Small intestine (tissue), 7 donors: ENCODE measurements around the gene ADAMTS2. TPM values are rescaled to one million over a fixed set of nuclear protein-coding genes. Genes with fewer than 3 reads are reported as not detected.

ENCODE experiments used
- DNase-seq, 2 donors: peaks; one replicate each; pipeline versions ENCODE4 v3.0.0 to v3.0.0-alpha.2; 2013
- FAIRE-seq: peaks from 2 replicates; lab custom pipeline; 2012; peaks lifted over from hg19 to GRCh38; lab: Jason Lieb, UNC
- H3K27ac ChIP-seq, 3 donors: one replicate each; pipeline ENCODE4 v1.5.1; 2013; ENCODE audit warnings: low read length in 2 of 3, mild to moderate bottlenecking in 2 of 3, control low read depth in 1 of 3, inconsistent platforms in 1 of 3, low read depth in 1 of 3, moderate library complexity in 1 of 3
- H3K27me3 ChIP-seq, 3 donors: one replicate each; pipeline ENCODE4 v1.6.1; 2013; ENCODE audit warnings: low read length in 3 of 3, inconsistent platforms in 1 of 3; ENCODE audit not compliant: control insufficient read depth in 3 of 3, insufficient read depth in 3 of 3
- H3K36me3 ChIP-seq, 3 donors: one replicate each; pipeline ENCODE4 v1.6.1; 2013; ENCODE audit warnings: low read length in 3 of 3, inconsistent platforms in 1 of 3, low read depth in 1 of 3, mild to moderate bottlenecking in 1 of 3, moderate library complexity in 1 of 3; ENCODE audit not compliant: control insufficient read depth in 3 of 3, insufficient read depth in 2 of 3
- H3K4me1 ChIP-seq, 3 donors: one replicate each; pipeline ENCODE4 v1.6.1; 2013; ENCODE audit warnings: low read length in 2 of 3, inconsistent platforms in 1 of 3, low read depth in 1 of 3, mild to moderate bottlenecking in 1 of 3, moderate library complexity in 1 of 3; ENCODE audit not compliant: control insufficient read depth in 3 of 3, insufficient read depth in 2 of 3
- H3K4me3 ChIP-seq, 3 donors: one replicate each; pipeline ENCODE4 v1.5.1; 2013; ENCODE audit warnings: low read length in 3 of 3, control low read depth in 1 of 3, inconsistent platforms in 1 of 3, low read depth in 1 of 3, mild to moderate bottlenecking in 1 of 3, moderate library complexity in 1 of 3
- H3K9me3 ChIP-seq, 2 donors: one replicate each; pipeline ENCODE4 v1.6.1; 2013; ENCODE audit warnings: low read depth in 1 of 2, low read length in 1 of 2; ENCODE audit not compliant: control insufficient read depth in 2 of 2, insufficient read depth in 1 of 2
- WGBS, 3 donors: extraction: QIAGEN DNeasy Blood & Tissue Kit; methylation state at CpG; one replicate each; pipeline ENCODE4 v1.1.7; 2013; 5-methylcytosine and 5-hydroxymethylcytosine counted together
- polyA plus RNA-seq, 4 donors: library from polyadenylated mRNA; stranded (reverse) in 3 of 4; unstranded in 1 of 4; fragments of 200-250 nt in 3 of 4; fragments of 120-200 nt in 1 of 4; gene quantifications; one replicate each; pipeline versions ENCODE4 v1.2.1 to v1.2.3, GENCODE V29; 2013
- donor health status: healthy with polysubstance abuse.
- donor health status: control.
- donor health status: control.
- donor health status: Bipolar disorder and iron deficiency.
- donor health status: healthy.

The ADAMTS2 gene
- polyA plus RNA-seq, 4 donors, result 0.22 to 6.3 (median 2.4) TPM

DNA sequence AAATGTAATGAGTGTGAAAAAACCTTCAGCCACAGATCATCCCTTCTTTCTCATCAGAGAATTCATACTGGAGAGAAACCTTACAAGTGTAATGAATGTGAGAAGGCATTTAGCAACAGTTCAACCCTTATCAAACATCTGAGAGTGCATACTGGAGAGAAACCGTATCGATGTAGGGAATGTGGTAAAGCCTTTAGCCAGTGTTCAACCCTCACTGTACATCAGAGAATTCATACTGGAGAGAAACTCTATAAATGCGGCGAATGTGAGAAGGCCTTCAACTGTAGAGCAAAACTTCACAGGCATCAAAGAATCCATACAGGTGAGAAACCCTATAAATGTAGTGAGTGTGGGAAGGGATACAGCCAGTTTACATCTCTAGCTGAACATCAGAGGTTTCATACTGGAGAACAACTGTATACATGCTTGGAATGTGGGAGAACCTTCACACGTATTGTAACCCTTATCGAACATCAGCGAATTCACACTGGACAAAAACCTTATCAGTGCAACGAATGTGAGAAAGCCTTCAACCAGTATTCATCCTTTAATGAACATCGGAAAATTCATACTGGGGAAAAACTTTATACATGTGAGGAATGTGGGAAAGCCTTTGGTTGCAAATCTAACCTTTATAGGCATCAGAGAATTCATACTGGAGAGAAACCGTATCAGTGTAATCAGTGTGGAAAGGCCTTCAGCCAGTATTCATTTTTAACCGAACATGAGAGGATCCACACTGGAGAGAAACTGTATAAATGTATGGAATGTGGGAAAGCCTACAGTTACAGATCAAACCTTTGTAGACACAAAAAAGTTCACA lies 265.9 kb downstream of the ADAMTS2 start:
- peaks cover 3 to 50% of the 10 kb centered on the region in 2 donors for H3K9me3 ChIP-seq
- peaks cover 0 to 4% (median 0%) of the 10 kb centered on the region in 3 donors for H3K27me3 ChIP-seq
- 94 to 95% (median 95%) methylated on average over 11 of the region's 11 CpGs for WGBS, 3 donors
- no peak for DNase-seq
- H3K36me3 ChIP-seq, result peaks cover 4 to 15% (median 15%) of the 10 kb centered on the region in 3 donors
- H3K27ac ChIP-seq, result no peak overlapping the region
- H3K4me1 ChIP-seq, result no peaks in the 10 kb centered on the region
- FAIRE-seq, result no peak
- no peak overlapping the region for H3K4me3 ChIP-seq

GRCh38 chr5:179065703-179066102 lies 279.6 kb downstream of the ADAMTS2 start:
- Histone ChIP-seq H3K27me3 (no peaks in the 10 kb centered on the region), H3K9me3 (peaks cover 0 to 62% of the 10 kb centered on the region in 2 donors), H3K4me3 (no peak overlapping the region), H3K4me1 (no peaks in the 10 kb centered on the region), H3K27ac (no peak overlapping the region), H3K36me3 (peaks cover 0 to 15% (median 3%) of the 10 kb centered on the region in 3 donors)
- DNase-seq, result no peak
- no peak for FAIRE-seq
- 93 to 97% (median 95%) methylated on average over 6 of the region's 6 CpGs for WGBS, 3 donors

DNA sequence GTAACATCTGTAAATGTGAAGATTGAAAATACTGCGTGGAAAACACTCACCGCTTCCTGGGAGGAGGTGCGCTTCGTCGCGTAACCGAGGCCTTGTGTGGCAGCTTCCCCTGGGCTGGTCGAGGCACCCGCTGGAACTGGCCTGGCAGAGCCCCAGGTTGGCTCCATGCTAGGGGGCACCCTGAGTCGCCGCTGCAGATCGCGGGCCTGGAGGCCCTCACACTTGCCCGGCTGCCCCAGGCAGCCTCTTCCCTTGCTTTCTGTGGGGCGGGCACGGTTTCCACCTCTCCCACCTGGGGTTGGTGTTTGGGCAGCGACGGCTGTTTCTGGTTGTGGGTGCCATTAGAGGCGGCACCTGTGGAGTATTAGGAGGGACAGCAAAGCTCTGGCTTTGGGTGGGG lies 284.2 kb downstream of the ADAMTS2 start:
- H3K9me3 ChIP-seq, result peaks cover 0 to 35% of the 10 kb centered on the region in 2 donors
- H3K27me3 ChIP-seq, result no peaks in the 10 kb centered on the region
- no peak for FAIRE-seq
- H3K4me3 ChIP-seq, result peak overlapping the region in 2 of 3 donors; percentile 76 to 83
- DNase-seq, result peak in 1 of 2 donors; percentile 8
- H3K4me1 ChIP-seq, result no peaks in the 10 kb centered on the region
- H3K36me3 ChIP-seq, result peaks cover 0 to 9% (median 0%) of the 10 kb centered on the region in 3 donors
- WGBS, 3 donors, result 79 to 92% (median 91%) methylated on average over 19 of the region's 19 CpGs
- no peak overlapping the region for H3K27ac ChIP-seq

Other genes starting within 250 kb of the ADAMTS2 start
- gene RUFY1, start 205.1 kb upstream of the ADAMTS2 start, polyA plus RNA-seq, result 10 to 100 TPM; 28.8 to 43.4 (median 33.2) TPM